Keratinocyte (primary cell): Measurements from ENCODE around the gene ARTN.

ENCODE experiments used
- CTCF ChIP-seq, 3 experiments: IDR thresholded peaks in 1 of 3; conservative IDR thresholded peaks in 1 of 3; optimal IDR thresholded peaks in 1 of 3; 2 replicates in 2 of 3; 3 replicates in 1 of 3; pipeline versions ENCODE3 to v1.5.1; 2011; ENCODE audit warnings: low read length in 3 of 3, mild to moderate bottlenecking in 3 of 3, moderate library complexity in 2 of 3, control low read depth in 1 of 3, inconsistent platforms in 1 of 3; ENCODE audit not compliant: insufficient read depth in 2 of 3; ENCODE audit errors: extremely low read depth in 1 of 3
- EZH2 ChIP-seq: IDR thresholded peaks from one replicate; pipeline ENCODE4 v1.6.1; 2012; ENCODE audit warnings: inconsistent platforms, mild to moderate bottlenecking, low read length, moderate library complexity

- TF ChIP-seq CTCF (optimal IDR thresholded peaks at IDR 0.05 in 1 of 3, IDR thresholded peaks at IDR 0.05 in 1 of 3, conservative IDR thresholded peaks at IDR 0.05 in 1 of 3; ENCODE audit: extremely low read depth in 1 of 3, insufficient read depth in 2 of 3, low read length in 3 of 3) = no peak
- no peak for TF ChIP-seq EZH2
Measured at GRCh38 chr1:43937179-43937865, 3.7 kb downstream of the ARTN start.
